ENCODE data around the gene PAX4.

The PAX4 gene

GRCh38 chr7:127629268-127629854, 11.4 kb upstream of the PAX4 start:
- no peak for DNase-seq (ENCODE audit: low read depth in 2 of 2, low spot score in 1 of 2)

DNA sequence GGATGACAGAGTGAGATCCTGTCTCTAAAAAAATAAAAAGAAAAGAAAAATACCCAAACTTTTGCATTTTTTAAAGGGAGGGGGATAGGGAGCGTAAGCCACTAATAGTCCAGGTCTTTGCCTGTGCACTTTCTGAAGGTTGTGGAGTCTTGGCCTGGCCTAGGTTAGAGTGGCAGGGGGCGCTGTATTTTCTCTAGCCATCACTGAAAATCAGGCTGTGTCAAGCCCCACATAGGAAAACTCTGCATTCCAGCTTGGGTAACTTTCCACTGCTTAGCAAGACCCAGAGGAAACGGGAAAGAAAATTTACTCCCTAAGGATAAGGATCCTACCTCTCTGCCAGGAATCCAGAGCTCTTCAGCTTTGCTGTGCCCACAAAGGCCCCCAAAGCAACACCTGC, 10.5 kb upstream of the PAX4 start:
- DNase-seq (ENCODE audit: low read depth in 2 of 2, low spot score in 1 of 2) = no peak

DNA sequence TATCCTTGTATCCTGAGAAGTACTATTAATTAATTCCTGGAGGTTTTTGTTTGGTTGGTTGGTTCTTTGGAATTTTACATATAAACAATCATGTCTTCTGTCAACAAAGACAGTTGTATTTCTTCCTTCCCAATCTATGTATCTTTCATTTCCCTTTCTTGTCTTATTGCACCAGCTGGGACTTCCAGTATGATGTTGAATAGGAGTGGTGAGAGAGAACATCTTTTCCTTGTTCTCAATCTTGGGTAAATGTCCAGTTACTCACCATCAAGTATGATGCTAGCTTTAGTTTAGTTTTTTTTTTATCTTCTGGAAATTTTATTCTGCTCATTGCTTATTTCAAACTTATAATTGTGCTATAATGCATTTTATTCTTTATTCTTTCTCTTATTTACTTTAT, 7.4 kb upstream of the PAX4 start:
- no peak for DNase-seq (ENCODE audit: low read depth in 2 of 2, low spot score in 1 of 2)

GRCh38 chr7:127620406-127621233, 2.7 kb upstream of the PAX4 start:
- no peak for DNase-seq (ENCODE audit: low read depth in 2 of 2, low spot score in 1 of 2)

- DNase-seq (ENCODE audit: low read depth in 2 of 2, low spot score in 1 of 2) = no peak
Observed at GRCh38 chr7:127619681-127620405, 1.9 kb upstream of the PAX4 start.

DNA sequence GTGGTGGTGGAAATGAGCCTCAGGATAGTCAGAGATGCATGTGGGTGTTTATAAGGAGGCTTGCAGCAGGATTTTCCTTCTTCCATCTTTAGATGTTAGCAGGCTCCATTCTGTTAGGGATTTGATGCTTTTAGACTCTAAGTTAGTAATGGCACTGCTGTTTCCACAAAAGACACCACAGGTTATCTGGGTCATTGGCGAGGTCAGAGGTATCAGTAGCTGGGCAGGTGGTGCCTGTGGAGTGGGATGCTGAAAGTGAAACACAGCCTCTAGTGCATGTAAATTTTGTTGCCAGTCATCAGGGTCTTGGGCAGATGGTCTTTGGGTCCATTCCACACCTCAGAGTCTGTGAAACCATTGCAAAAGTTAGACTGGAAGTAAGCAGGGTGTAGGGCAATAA, 833 bp upstream of the PAX4 start:
- DNase-seq (ENCODE audit: low read depth in 2 of 2, low spot score in 1 of 2) = no peak

DNA sequence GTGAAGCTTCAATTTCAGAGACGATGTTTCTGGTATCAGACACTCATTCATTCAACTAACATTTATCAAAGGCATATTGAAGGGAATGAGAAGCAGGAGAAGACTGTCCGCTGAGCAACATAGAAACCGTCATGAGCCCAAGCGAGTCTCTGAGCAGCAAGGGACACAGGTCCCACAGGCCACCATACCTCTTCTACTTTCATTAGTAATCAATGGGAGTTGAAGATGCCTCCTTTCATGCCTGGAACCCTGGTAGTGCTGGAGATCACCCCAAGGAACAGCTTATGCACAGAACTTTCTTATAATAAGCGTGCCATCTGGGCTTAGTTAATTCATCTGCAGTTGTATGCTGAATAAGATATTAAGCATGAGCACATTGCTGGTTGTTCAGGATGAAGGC, 1.2 kb downstream of the PAX4 start:
- no peak for DNase-seq (ENCODE audit: low read depth in 2 of 2, low spot score in 1 of 2)

DNA sequence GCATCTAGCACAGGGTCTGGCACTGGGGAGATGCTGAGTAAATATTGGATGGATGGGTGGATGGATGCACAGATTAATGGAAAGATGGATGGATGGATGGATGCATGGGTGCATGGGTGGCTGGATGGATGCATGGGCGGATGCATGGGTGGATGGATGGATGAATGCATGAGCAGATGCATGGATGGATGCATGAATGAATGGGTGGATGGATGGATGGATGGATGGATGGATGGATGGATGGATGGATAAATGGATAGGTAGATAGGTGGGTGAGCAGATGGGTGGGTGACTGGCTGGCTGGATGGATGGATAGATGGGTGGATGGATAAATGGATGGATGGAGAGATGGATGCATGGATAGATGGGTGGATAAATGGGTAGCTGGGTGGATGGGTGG, 5.7 kb downstream of the PAX4 start:
- DNase-seq (ENCODE audit: low read depth in 2 of 2, low spot score in 1 of 2) = no peak

DNA sequence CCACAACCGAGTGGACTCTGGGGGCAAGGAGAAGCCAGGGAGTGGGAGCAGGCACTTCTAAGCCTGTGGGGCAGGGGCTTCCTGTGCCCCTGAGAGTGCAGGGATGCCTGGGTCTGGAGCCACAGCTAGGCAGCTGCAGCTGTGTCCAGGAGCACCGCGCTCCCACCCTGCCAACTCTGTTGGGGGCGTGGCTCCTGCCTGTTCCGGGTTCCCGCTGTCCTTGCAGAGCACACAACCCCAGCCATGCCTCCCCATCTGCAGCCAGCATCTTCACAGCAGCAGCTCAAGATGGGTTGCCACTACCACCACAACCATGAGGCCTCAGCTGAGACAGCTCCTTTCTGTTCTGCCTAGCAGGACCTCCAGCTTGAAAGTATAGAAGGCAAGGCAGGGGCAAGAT, 8.6 kb downstream of the PAX4 start:
- no peak for DNase-seq (ENCODE audit: low read depth in 2 of 2, low spot score in 1 of 2)

DNA sequence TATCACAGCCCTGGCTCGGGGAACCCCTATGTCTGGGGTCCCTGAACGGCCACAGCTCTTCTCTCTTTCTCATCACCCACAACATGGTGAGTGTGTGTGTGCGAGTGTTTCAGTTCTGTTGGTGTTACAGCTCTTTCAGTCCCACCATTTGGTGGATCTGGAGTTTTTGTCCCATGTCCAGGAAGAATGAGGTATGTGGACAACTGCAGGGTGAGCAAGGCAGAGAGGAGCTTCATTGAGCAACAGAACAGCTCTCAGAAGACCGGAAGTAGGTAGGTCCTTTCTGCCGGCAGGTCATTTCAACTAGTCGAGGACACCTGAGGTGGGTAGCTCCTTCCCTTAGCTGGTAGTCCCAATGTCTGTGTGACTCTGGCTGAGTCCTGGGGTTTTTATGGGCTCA, 9.5 kb downstream of the PAX4 start:
- no peak for DNase-seq (ENCODE audit: low read depth in 2 of 2, low spot score in 1 of 2)

DNA sequence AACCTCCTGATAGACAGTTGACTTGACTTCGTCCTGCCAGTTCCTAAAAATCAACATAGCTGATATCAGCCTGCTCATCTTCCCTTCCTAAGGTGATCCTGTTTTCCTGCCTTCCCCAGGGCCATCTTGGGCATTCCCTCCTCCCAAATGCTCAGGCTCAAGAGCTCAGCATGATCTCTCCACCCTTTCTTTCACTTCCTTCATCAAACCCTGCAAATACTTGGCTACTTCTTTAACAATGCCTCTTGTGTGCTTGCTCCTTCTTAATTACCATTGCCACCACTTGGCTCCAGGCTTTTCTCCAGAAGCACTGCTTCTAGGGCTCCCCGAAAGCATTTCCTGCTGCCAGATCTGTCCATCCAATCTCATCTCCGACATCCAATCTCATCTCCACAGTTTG, 17.1 kb downstream of the PAX4 start:
- no peak for DNase-seq (ENCODE audit: low read depth in 2 of 2, low spot score in 1 of 2)

DNA sequence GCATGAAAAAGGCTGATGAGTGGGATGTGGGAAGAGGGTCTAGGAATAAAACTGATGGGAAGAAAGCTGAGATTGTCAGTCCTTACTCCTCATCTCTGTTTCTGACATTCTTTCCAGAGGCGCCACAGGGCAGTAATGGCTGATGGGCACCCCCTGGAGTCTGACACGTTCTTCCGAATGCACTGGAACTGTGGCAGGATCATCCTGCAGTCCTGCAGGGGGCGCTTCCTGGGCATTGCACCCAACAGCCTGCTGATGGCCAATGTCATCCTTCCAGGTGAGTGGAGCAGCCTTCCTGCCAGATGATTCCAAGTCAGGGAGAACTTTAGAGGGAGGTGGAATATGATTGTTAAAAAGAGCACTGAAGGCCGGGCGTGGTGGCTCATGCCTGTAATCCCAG, 19.6 kb downstream of the PAX4 start:
- no peak for DNase-seq (ENCODE audit: low read depth in 2 of 2, low spot score in 1 of 2)

DNA sequence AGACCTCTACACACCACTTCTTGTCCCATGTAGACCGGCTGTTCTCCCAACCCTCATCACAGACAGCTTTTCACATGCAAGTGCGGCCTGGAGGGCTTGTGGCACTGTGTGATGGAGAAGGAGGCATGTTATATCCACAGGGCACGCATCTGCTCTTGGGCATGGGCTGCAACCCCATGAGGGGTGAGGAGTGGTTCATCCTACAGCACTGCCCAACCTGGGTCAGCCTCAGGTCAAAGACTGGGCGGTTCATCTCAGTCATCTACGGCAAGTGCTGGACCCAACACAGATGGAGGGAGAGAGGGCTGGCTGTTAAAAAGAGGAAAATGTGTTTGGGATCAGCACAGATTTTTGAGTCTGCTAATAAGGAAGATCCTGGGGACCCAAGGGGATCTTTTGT, 22.2 kb downstream of the PAX4 start:
- DNase-seq (ENCODE audit: low read depth in 2 of 2, low spot score in 1 of 2) = no peak

DNA sequence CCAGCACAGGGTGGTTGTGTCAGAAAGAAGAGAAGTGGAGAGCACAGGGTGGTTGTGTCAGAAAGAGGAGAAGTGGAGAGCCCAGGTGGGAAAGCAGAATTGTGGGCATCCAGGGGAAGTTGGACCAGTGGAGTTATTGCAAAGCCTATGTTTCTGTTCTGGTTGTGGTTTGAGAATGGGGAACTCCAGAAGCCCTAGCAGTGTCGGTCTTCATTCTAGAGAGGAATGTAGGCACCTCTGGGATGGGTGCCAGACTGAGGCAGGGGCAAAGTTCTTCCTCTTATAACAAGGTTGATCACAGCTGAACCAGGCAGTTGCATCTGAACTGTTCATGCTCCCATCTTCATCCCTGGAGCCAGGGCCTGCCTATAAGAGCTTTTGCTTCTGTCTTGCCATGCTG, 23.5 kb downstream of the PAX4 start:
- DNase-seq (ENCODE audit: low read depth in 2 of 2, low spot score in 1 of 2) = no peak

DNA sequence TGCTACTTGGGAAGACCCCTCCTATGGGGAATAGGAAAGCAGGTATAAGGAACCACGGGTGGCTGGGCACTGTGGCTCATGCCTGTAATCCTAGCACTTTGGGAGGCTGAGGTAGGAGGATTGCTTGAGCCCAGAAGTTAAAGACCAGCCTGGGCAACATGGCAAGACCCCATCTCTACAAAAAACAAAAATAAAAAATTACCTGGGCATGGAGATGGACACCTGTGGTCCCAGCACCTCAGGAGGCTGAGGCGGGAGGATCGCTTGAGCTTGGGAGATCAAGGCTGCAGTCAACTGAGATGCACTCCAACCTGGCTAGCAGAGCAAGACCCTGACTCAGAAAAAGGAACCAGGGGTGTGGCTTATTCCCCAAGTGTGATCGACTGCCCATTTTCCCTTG, 25.4 kb downstream of the PAX4 start:
- no peak for DNase-seq (ENCODE audit: low read depth in 2 of 2, low spot score in 1 of 2)

- DNase-seq (ENCODE audit: low read depth in 2 of 2, low spot score in 1 of 2) = no peak
Observed at GRCh38 chr7:127591591-127591990, 26.4 kb downstream of the PAX4 start.

DNA sequence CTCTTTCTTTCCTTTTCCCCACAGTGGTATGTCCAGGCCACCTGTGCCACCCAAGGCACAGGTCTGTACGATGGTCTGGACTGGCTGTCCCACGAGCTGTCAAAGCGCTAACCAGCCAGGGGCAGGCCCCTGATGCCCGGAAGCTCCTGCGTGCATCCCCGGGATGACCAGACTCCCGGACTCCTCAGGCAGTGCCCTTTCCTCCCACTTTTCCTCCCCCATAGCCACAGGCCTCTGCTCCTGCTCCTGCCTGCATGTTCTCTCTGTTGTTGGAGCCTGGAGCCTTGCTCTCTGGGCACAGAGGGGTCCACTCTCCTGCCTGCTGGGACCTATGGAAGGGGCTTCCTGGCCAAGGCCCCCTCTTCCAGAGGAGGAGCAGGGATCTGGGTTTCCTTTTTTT, 26.8 kb downstream of the PAX4 start:
- no peak for DNase-seq (ENCODE audit: low read depth in 2 of 2, low spot score in 1 of 2)

DNA sequence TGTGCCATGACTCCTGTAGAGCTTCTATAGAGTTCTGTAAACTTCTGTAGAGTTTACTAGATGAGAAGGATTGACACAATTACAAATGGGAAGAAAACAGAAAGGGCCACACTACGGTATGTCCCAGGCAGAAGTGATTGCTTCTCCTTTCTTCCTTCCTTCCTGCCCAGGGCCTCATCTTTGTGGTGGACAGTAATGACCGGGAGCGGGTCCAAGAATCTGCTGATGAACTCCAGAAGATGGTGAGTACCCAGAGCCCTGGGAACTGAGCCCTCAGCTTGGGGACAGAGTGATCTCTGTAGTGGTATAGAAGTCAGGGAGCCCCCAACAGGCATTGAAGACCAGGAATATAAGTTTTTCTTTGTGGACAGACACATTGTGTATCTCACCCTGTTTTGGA, 28.0 kb downstream of the PAX4 start:
- DNase-seq (ENCODE audit: low read depth in 2 of 2, low spot score in 1 of 2) = no peak

- DNase-seq (ENCODE audit: low read depth in 2 of 2, low spot score in 1 of 2) = no peak
Observed at GRCh38 chr7:127588697-127589482, 29.1 kb downstream of the PAX4 start.

DNA sequence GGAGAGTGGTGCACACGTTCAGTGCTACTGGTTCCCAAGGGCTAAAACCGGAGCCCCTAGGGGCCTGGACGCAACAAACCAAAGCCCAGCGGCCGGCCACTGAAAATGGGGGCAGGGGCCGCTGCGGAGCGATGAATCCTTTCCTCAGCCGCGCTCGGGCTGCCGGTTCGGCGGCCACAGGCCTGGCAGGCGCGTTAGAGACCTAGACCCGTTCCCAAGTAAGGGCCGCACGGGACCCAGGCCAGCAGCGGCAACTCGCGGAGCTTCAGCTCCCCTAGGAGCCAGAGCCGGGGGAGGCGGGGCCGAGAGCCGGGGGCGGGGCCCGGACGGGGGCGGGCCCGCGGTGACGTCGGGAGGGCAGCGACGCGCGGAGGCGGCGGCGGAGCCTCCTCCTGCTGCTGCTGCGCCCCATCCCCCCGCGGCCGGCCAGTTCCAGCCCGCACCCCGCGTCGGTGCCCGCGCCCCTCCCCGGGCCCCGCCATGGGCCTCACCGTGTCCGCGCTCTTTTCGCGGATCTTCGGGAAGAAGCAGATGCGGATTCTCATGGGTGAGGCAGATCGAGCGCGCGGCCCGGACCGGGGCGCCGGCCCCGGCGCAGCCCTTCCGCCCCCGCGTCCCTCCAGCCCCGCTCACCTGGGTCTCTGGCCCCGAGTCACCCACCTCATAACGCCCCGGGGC, 29.8 kb downstream of the PAX4 start, which contains the start of gene ARF5:
TSS of gene ARF5 (plus strand) at position 393 of the 678 bp plus-strand sequence. CDS start at position 481, 88 bp downstream.
- DNase-seq (ENCODE audit: low read depth in 2 of 2, low spot score in 1 of 2) = peak; percentile 65 to 77

DNA sequence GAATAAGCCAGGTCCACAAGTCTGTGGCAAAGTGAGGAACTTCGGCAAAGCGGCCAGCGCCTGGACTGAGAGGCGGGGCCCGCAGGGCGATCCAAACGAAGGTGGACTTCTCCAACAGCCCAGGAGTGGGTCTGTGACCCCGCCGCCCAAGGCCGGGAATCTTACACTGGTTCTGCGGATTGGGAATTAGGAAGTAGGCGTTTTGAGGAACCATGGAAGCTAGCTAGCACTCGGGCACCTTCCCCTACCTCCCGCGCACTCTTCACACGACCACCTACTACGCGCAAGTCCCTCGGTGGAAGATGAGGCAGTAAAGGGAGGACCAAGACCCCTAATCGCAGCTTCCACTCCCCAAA, 30.3 kb downstream of the PAX4 start:
- DNase-seq (ENCODE audit: low read depth in 2 of 2, low spot score in 1 of 2) = no peak
